DND-41 (cell line): Measurements from ENCODE around the gene MED10.

Experiments used
- ATAC-seq: fragments of 200-7000 bp; cut with Tn5 transposase; 3 replicates; pipeline ENCODE4 v1.9.1; 2021; ENCODE audit warnings: low read depth; ENCODE audit not compliant: insufficient read depth
- DNase-seq: peaks from one replicate; pipeline ENCODE4 v3.0.0-alpha.2; 2020
- H2AFZ ChIP-seq: 2 replicates; pipeline ENCODE4 v1.6.0; 2012; ENCODE audit warnings: low read depth, low read length
- H3K27ac ChIP-seq: 2 replicates; pipeline ENCODE4 v1.5.1; 2012; ENCODE audit warnings: low read length, inconsistent platforms
- H3K27me3 ChIP-seq: fragments of 200-600 bp; sonication (generic); 2 replicates; pipeline ENCODE4 v1.6.0; 2012; ENCODE audit warnings: low read length, mild to moderate bottlenecking, inconsistent platforms; ENCODE audit not compliant: insufficient read depth, poor library complexity
- H3K36me3 ChIP-seq: 2 replicates; pipeline ENCODE4 v1.5.1; 2012; ENCODE audit warnings: low read length, inconsistent platforms; ENCODE audit not compliant: insufficient read depth
- H3K4me1 ChIP-seq: 2 replicates; pipeline ENCODE4 v1.5.1; 2012; ENCODE audit warnings: mild to moderate bottlenecking, low read length; ENCODE audit not compliant: insufficient read depth
- H3K4me2 ChIP-seq: 2 replicates; pipeline ENCODE4 v1.6.0; 2012; ENCODE audit warnings: mild to moderate bottlenecking, moderate library complexity, low read length, inconsistent platforms; ENCODE audit not compliant: insufficient read depth
- H3K4me3 ChIP-seq, 2 experiments: fragments of 200-600 bp in 1 of 2; shearing (Covaris generic) in 1 of 2; 2 replicates each; pipeline ENCODE4 v1.5.1; 2012 to 2016; ENCODE audit warnings: inconsistent platforms in 2 of 2, low read length in 2 of 2, mild to moderate bottlenecking in 2 of 2, low read depth in 1 of 2, moderate library complexity in 1 of 2
- H3K79me2 ChIP-seq: 2 replicates; pipeline ENCODE4 v1.6.0; 2012; ENCODE audit warnings: low read length, inconsistent platforms; ENCODE audit not compliant: insufficient read depth
- H3K9ac ChIP-seq: 2 replicates; pipeline ENCODE4 v1.6.0; 2012; ENCODE audit warnings: low read depth, mild to moderate bottlenecking, inconsistent platforms, low read length, moderate library complexity
- H3K9me3 ChIP-seq: 2 replicates; pipeline ENCODE4 v1.5.1; 2012; ENCODE audit warnings: low read length, moderate library complexity, mild to moderate bottlenecking, inconsistent platforms; ENCODE audit not compliant: insufficient read depth, severe bottlenecking
- H4K20me1 ChIP-seq: 2 replicates; pipeline ENCODE4 v1.6.0; 2012; ENCODE audit warnings: low read length; ENCODE audit not compliant: insufficient read depth
- CTCF ChIP-seq: IDR thresholded peaks from 2 replicates; pipeline ENCODE4 v1.5.1; 2012; ENCODE audit warnings: borderline replicate concordance, low read length, moderate library complexity, mild to moderate bottlenecking; ENCODE audit not compliant: poor library complexity, severe bottlenecking; ENCODE audit errors: extremely low read depth
- EZH2 ChIP-seq: IDR thresholded peaks from 3 replicates; pipeline ENCODE4 v1.6.1; 2012; ENCODE audit warnings: borderline replicate concordance, low read depth, mild to moderate bottlenecking, moderate library complexity, low read length, inconsistent platforms; ENCODE audit not compliant: severe bottlenecking

Gene MED10

GRCh38 chr5:6350277-6351090 is 27.9 kb downstream of the MED10 start:
- H3K27me3 ChIP-seq = no peaks in the 10 kb centered on the region
- DNase-seq = no peak
- H3K36me3 ChIP-seq = no peaks in the 10 kb centered on the region
- H3K4me1 ChIP-seq = no peaks in the 10 kb centered on the region
- ATAC-seq = no peak
- TF ChIP-seq EZH2 (no peak), CTCF (no peak)
- no peak overlapping the region for H3K9ac ChIP-seq
- no peak overlapping the region for H3K4me3 ChIP-seq
- H2AFZ ChIP-seq = no peak overlapping the region
- no peaks in the 10 kb centered on the region for H4K20me1 ChIP-seq
- no peaks in the 10 kb centered on the region for H3K79me2 ChIP-seq
- H3K27ac ChIP-seq = no peak overlapping the region
- H3K4me2 ChIP-seq = no peak overlapping the region
- H3K9me3 ChIP-seq = no peaks in the 10 kb centered on the region

GRCh38 chr5:6349387-6349786 is 29.0 kb downstream of the MED10 start:
- Histone ChIP-seq H3K4me2 (no peak overlapping the region), H3K27ac (no peak overlapping the region), H3K36me3 (no peaks in the 10 kb centered on the region), H4K20me1 (no peaks in the 10 kb centered on the region), H3K9me3 (no peaks in the 10 kb centered on the region), H2AFZ (no peak overlapping the region), H3K79me2 (no peaks in the 10 kb centered on the region), H3K4me3 (no peak overlapping the region), H3K27me3 (no peaks in the 10 kb centered on the region), H3K9ac (no peak overlapping the region), H3K4me1 (no peaks in the 10 kb centered on the region)
- ATAC-seq (no peak), DNase-seq (no peak)
- TF ChIP-seq CTCF = no peak
- TF ChIP-seq EZH2 = no peak

- TF ChIP-seq EZH2 (no peak), CTCF (no peak)
- H3K9ac ChIP-seq = no peak overlapping the region
- ATAC-seq = no peak
Observed at GRCh38 chr5:6348476-6349000, 29.8 kb downstream of the MED10 start.

More at GRCh38 chr5:6348476-6349000, 29.8 kb downstream of the MED10 start:
- no peak for DNase-seq
- Histone ChIP-seq H3K9me3 (no peaks in the 10 kb centered on the region), H4K20me1 (no peaks in the 10 kb centered on the region), H3K79me2 (no peaks in the 10 kb centered on the region), H3K4me1 (no peaks in the 10 kb centered on the region), H3K36me3 (no peaks in the 10 kb centered on the region), H3K4me3 (no peak overlapping the region), H3K4me2 (no peak overlapping the region), H3K27me3 (no peaks in the 10 kb centered on the region), H2AFZ (no peak overlapping the region), H3K27ac (no peak overlapping the region)
